ENCODE data around the gene CRHR1.

DNA sequence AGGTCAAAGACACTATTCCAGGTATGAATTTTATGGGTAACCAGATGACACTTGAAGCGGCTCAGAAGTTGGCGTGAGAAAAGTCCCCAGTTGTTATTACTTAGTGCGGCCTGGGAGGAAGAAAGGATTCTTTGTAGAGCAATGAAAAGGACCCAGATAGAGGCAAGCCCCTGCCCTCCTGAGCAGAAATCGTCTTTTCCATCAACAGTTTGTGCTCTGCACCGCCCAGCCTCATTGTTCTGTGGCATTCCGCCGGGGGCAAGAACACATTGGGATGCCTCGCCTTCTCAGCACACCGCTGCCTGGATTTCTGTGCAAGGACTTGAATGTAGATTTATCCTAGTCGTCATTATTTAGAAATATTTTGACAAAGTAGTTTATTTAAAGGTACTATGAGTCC lies 32.7 kb upstream of the CRHR1 start:
- TF ChIP-seq, protein P1, sequence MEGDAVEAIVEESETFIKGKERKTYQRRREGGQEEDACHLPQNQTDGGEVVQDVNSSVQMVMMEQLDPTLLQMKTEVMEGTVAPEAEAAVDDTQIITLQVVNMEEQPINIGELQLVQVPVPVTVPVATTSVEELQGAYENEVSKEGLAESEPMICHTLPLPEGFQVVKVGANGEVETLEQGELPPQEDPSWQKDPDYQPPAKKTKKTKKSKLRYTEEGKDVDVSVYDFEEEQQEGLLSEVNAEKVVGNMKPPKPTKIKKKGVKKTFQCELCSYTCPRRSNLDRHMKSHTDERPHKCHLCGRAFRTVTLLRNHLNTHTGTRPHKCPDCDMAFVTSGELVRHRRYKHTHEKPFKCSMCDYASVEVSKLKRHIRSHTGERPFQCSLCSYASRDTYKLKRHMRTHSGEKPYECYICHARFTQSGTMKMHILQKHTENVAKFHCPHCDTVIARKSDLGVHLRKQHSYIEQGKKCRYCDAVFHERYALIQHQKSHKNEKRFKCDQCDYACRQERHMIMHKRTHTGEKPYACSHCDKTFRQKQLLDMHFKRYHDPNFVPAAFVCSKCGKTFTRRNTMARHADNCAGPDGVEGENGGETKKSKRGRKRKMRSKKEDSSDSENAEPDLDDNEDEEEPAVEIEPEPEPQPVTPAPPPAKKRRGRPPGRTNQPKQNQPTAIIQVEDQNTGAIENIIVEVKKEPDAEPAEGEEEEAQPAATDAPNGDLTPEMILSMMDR (IDR thresholded peaks at IDR 0.05): no peak
- TF ChIP-seq POLR2A (IDR thresholded peaks at IDR 0.05): no peak

All from body of pancreas (tissue), 4 donors.